ENCODE data around the gene RAB11A. TPM values are rescaled to one million over a fixed set of nuclear protein-coding genes. Genes with fewer than 3 reads are reported as not detected.

The RAB11A gene
- total and polyA plus RNA-seq, 9 of the 15 experiments (the other 6 are each of a cell fraction or from before 2014, with no cell fraction given) = 129 to 369 (median 245) TPM

DNA sequence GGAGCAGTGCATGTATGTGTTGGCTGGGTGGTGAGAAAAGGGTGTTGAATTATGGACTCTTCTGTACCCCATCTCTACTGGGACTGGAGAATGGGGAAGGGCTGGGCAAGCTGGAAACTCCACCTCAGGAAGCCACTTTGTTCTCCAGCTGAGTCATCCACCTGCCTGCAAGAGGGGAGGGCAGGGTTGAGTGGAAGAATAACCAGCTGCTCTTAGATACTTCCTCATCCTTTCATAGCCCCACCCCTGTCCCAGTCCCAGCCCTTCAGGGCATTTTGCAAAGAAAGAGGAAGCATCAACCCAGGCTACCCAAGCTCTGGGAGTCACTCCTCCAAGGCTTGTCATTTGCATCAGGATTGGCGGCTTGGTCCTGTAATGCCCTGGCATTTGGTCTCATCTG lies 33.1 kb downstream of the RAB11A start (continued):
- TF ChIP-seq, protein P1, sequence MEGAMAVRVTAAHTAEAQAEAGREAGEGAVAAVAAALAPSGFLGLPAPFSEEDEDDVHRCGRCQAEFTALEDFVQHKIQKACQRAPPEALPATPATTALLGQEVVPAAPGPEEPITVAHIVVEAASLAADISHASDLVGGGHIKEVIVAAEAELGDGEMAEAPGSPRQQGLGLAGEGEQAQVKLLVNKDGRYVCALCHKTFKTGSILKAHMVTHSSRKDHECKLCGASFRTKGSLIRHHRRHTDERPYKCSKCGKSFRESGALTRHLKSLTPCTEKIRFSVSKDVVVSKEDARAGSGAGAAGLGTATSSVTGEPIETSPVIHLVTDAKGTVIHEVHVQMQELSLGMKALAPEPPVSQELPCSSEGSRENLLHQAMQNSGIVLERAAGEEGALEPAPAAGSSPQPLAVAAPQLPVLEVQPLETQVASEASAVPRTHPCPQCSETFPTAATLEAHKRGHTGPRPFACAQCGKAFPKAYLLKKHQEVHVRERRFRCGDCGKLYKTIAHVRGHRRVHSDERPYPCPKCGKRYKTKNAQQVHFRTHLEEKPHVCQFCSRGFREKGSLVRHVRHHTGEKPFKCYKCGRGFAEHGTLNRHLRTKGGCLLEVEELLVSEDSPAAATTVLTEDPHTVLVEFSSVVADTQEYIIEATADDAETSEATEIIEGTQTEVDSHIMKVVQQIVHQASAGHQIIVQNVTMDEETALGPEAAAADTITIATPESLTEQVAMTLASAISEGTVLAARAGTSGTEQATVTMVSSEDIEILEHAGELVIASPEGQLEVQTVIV (CRISPR knock-in tag; IDR thresholded peaks at IDR 0.05; ENCODE audit: borderline replicate concordance) = no peak
- TF ChIP-seq ELF4 (CRISPR knock-in tag; IDR thresholded peaks at IDR 0.05) (no peak), RCOR1 (IDR thresholded peaks at IDR 0.05; ENCODE audit: borderline replicate concordance in 1 of 2, low read depth in 2 of 2, low read length in 2 of 2) (peak in 1 of 2 experiments; percentile 69; a peak in 2 of 4 replicates), ETV1 (tag; conservative IDR thresholded peaks at IDR 0.05; ENCODE audit: low read depth) (0 out of 2 replicates have a peak, but pooled peaks have one; percentile 19), MAZ (CRISPR knock-in tag; conservative IDR thresholded peaks at IDR 0.05 in 1 of 2, IDR thresholded peaks at IDR 0.05 in 1 of 2) (peak in 1 of 2 experiments; percentile 79; a peak in 2 of 4 replicates), HDAC2 (IDR thresholded peaks at IDR 0.05) (0 out of 2 replicates have a peak, but pooled peaks have one; percentile 32), PHF21A (IDR thresholded peaks at IDR 0.05; ENCODE audit: borderline replicate concordance, low read depth) (no peak), ZNF324 (CRISPR knock-in tag; IDR thresholded peaks at IDR 0.05) (no peak), ZC3H11A (IDR thresholded peaks at IDR 0.05; ENCODE audit: low read depth, low read length) (no peak), SOX6 (IDR thresholded peaks at IDR 0.05) (peak; percentile 63; the same call in 1 of the 2 replicates), SP1 (CRISPR knock-in tag; IDR thresholded peaks at IDR 0.05) (0 out of 2 replicates have a peak, but pooled peaks have one; percentile 5), ZFP30 (CRISPR knock-in tag; IDR thresholded peaks at IDR 0.05; ENCODE audit: borderline replicate concordance) (no peak), FOSL1 (tag; conservative IDR thresholded peaks at IDR 0.05) (peak; percentile 83), HDGF (IDR thresholded peaks at IDR 0.05) (peak; percentile 39; the same call in 1 of the 2 replicates), NRF1 (conservative IDR thresholded peaks at IDR 0.05 in 1 of 2, IDR thresholded peaks at IDR 0.05 in 1 of 2) (0 out of 4 replicates have a peak, but pooled peaks of 1 of the 2 experiments have one; percentile 13), MAFF (IDR thresholded peaks at IDR 0.05; ENCODE audit: low read length) (peak; percentile 78), ZNF316 (IDR thresholded peaks at IDR 0.05) (peak; percentile 34; the same call in 1 of the 2 replicates), RHOXF2B (CRISPR knock-in tag; conservative IDR thresholded peaks at IDR 0.05) (no peak), KDM1A (IDR thresholded peaks at IDR 0.05) (peak in 1 of 2 experiments; percentile 9; a peak in 1 of 4 replicates)
- TF ChIP-seq, protein P2, sequence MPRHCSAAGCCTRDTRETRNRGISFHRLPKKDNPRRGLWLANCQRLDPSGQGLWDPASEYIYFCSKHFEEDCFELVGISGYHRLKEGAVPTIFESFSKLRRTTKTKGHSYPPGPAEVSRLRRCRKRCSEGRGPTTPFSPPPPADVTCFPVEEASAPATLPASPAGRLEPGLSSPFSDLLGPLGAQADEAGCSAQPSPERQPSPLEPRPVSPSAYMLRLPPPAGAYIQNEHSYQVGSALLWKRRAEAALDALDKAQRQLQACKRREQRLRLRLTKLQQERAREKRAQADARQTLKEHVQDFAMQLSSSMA (CRISPR knock-in tag; IDR thresholded peaks at IDR 0.05) = no peak
- TF ChIP-seq, protein P3, sequence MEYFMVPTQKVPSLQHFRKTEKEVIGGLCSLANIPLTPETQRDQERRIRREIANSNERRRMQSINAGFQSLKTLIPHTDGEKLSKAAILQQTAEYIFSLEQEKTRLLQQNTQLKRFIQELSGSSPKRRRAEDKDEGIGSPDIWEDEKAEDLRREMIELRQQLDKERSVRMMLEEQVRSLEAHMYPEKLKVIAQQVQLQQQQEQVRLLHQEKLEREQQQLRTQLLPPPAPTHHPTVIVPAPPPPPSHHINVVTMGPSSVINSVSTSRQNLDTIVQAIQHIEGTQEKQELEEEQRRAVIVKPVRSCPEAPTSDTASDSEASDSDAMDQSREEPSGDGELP (CRISPR knock-in tag; IDR thresholded peaks at IDR 0.05; ENCODE audit: borderline replicate concordance) = peak; percentile 92
- TF ChIP-seq, protein P4, sequence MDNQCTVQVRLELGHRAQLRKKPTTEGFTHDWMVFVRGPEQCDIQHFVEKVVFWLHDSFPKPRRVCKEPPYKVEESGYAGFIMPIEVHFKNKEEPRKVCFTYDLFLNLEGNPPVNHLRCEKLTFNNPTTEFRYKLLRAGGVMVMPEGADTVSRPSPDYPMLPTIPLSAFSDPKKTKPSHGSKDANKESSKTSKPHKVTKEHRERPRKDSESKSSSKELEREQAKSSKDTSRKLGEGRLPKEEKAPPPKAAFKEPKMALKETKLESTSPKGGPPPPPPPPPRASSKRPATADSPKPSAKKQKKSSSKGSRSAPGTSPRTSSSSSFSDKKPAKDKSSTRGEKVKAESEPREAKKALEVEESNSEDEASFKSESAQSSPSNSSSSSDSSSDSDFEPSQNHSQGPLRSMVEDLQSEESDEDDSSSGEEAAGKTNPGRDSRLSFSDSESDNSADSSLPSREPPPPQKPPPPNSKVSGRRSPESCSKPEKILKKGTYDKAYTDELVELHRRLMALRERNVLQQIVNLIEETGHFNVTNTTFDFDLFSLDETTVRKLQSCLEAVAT (IDR thresholded peaks at IDR 0.05) = no peak
- TF ChIP-seq, protein P5, sequence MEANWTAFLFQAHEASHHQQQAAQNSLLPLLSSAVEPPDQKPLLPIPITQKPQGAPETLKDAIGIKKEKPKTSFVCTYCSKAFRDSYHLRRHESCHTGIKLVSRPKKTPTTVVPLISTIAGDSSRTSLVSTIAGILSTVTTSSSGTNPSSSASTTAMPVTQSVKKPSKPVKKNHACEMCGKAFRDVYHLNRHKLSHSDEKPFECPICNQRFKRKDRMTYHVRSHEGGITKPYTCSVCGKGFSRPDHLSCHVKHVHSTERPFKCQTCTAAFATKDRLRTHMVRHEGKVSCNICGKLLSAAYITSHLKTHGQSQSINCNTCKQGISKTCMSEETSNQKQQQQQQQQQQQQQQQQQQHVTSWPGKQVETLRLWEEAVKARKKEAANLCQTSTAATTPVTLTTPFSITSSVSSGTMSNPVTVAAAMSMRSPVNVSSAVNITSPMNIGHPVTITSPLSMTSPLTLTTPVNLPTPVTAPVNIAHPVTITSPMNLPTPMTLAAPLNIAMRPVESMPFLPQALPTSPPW (CRISPR knock-in tag; IDR thresholded peaks at IDR 0.05) = peak; percentile 73

Measured in K562 (cell line).